K562 treated with DMSO at 1 percent for 12 hours (cell line): Measurements from ENCODE around the gene TRMT6. TPM values are rescaled to one million over a fixed set of nuclear protein-coding genes. Genes with fewer than 3 reads are reported as not detected.

ENCODE experiments used
- total RNA-seq: library from RNA; unstranded; fragments of 300-600 nt; gene quantifications from 2 replicates; pipeline ENCODE4 v1.2.3, GENCODE V29; 2022; ENCODE audit not compliant: insufficient read depth

TRMT6 gene
- 5.1 and 6.7 TPM in 2 replicates for total RNA-seq

GRCh38 chr20:5950271-5951031 is at the start of gene TRMT6, which contains the start of gene MCM8:
TRMT6 (minus strand) TSS chr20:5950533; CDS start chr20:5950405, 128 bp downstream.
MCM8 (plus strand) TSS chr20:5950652; CDS start chr20:5952016, 1,364 bp downstream.

Other genes starting within 250 kb of the TRMT6 start
- gene SHLD1, start 200.1 kb downstream of the TRMT6 start, total RNA-seq = 14.1 and 15.0 TPM in 2 replicates
- gene CHGB, start 39.0 kb downstream of the TRMT6 start, total RNA-seq = not detected in 2 replicates
- gene MCM8, start 119 bp upstream of the TRMT6 start, total RNA-seq = 5.0 and 19.1 TPM in 2 replicates
- gene CRLS1, start 55.6 kb upstream of the TRMT6 start, total RNA-seq = 18.1 and 20.9 TPM in 2 replicates
- gene LRRN4, start 103.5 kb upstream of the TRMT6 start, total RNA-seq = not detected in 2 replicates
- not detected in 2 replicates for gene FERMT1, start 172.5 kb upstream of the TRMT6 start, total RNA-seq